Stimulated activated CD8-positive, alpha-beta memory T cell treated with anti-CD3 and anti-CD28 coated beads, Interleukin-4, amount 100 ng/mL, for 48 hours (primary cell): Measurements from ENCODE around the gene GABBR2.
"Not testable (repeated sequence)": the region's sequence is repeated elsewhere in the genome, so short reads cannot be mapped to it uniquely, and the experiment has no call there.

ENCODE experiments used
- DNase-seq: peaks from one replicate; pipeline ENCODE4 v3.0.0-alpha.2; 2020

GABBR2 gene

GRCh38 chr9:98504298-98505282, 204.1 kb downstream of the GABBR2 start:
- DNase-seq: no peak

DNA sequence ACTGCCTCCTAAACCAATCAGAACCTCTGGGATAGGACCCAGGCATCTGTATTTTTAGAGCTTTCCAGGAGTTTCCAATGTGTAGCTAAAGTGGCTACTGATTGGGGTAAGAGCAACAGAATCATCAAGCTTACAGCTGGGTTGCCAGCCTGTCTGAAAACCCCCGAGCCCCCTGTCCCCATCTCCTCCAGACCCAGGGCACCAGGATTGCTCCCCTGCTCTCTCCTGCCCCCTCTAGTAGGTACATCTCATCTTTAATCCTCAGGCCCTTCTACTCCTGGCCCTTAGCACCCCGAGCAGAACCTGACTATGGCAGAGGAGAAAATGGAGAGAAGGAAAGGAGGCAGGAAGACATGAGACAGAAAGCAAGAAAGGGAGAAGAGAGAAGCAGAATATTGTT, 204.9 kb downstream of the GABBR2 start:
- no peak for DNase-seq

GRCh38 chr9:98502976-98503325, 205.8 kb downstream of the GABBR2 start:
- no peak for DNase-seq

GRCh38 chr9:98502311-98502975, 206.3 kb downstream of the GABBR2 start:
- DNase-seq: no peak

GRCh38 chr9:98501819-98502218, 206.9 kb downstream of the GABBR2 start:
- no peak for DNase-seq

DNA sequence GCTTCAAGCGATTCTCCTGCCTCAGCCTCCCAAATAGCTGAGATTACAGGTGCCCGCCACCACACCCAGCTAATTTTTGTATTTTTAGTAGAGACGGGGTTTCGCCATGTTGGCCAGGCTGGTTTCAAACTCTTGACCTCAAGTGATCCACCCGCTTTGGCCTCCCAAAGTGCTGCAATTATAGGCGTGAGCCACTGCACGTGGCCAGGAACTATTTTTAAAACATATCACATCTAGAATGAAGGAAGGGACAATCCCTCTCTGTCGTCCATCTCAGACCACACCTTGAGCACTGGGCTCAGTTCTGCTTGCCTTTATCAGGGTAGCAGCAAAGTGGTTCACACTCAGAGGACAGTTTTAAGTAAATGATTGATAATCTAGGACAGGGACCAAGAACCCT, 207.5 kb downstream of the GABBR2 start:
- DNase-seq: not testable (repeated sequence)

- no peak for DNase-seq
Observed at GRCh38 chr9:98500337-98500919, 208.3 kb downstream of the GABBR2 start.

DNA sequence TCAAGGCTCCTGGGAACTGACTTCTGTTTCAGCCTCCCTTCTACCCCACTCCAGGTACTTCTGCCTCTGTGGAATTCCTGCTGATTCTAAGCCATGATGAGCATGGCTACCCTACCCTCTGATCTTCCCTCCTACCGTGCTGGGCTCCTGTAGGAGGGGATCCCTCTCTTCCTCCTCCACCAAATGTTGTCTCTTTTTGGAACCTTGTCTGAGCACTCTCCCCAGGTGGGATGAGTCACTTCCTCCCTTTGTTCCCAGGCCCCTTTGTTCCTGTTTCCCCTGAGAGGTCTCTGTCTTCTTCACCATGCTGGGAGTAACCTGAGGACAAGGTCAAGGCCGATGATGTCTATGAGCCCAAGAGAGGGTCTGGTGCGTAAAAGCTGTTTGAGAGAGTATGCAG, 213.2 kb downstream of the GABBR2 start:
- no peak for DNase-seq

DNA sequence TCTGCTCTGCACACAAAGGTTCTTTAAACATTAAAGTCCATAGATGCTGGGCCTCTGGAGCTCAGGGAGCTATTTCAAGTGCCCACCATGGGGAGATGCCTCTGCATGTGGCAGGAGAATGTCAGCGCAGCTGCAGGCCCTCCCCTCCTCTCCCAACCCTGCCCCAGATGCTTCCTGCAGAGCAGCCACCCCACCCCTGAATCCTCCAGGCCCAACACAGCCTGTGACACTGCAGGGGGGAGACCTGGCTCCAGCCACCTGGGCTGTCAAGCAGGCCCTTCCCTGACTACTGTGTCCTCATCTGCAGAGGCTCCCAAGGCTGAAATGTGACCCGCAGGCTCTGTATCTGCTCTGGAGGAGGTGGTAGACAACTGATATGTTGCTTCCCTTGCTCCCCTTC, 213.9 kb downstream of the GABBR2 start:
- no peak for DNase-seq

DNA sequence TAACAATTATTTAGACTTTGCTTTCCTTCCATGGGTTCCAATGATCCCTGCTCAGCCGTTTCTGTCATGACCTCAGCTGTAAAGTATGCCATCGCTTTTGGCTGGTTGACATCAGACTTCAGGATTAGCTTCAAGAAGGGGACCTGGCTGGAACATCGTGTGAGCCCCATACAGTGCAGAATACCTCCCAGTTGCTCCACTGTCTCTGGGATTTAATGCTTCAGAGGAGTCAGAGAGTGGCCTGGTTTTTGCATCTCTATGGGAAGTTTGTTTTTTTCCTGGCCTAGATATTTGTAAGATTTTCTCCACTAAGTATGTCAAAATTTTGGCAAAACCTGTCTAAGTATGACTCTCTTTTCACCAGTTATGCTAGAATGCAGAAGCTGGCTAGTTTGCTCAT, 216.9 kb downstream of the GABBR2 start:
- DNase-seq: no peak

- no peak for DNase-seq
Observed at GRCh38 chr9:98491231-98491651, 217.5 kb downstream of the GABBR2 start.

DNA sequence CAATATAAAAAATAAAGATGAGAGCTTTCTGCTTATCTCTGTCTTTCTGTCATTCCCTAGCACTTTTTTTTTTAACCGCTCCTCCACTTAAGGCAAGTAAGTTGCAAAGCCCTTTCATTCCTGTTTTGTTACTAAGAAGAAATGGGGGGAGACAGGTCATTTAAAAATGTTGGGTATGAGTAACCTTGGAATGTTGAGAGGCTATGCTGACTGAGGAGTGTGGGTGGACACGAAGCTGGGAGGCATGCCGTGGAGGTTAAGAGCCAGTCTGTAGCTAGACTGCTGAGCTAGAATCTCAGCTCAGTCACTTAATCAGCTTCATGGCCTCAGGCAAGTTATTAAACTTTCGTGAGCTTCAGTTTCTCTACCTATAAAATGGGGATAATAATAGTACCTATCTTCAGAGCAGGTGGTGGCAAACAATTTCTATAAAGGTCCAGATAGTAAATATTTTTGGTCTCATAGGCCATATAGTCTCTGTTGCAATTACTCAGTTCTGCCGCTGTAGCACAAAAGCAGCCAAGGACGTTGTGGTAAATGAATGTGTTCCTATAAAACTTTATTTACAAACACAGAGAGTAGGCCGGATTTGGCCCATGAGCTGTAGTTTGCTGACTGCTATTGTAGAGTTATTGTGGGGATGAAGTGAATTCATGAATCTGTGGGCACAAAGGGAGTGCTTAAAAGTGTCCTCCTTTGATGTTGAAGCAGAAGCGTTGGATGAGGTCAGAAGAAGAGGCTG, 220.0 kb downstream of the GABBR2 start:
- DNase-seq: no peak

- no peak for DNase-seq
Observed at GRCh38 chr9:98485706-98486105, 223.0 kb downstream of the GABBR2 start.

- DNase-seq: no peak
Observed at GRCh38 chr9:98484162-98484561, 224.6 kb downstream of the GABBR2 start.

DNA sequence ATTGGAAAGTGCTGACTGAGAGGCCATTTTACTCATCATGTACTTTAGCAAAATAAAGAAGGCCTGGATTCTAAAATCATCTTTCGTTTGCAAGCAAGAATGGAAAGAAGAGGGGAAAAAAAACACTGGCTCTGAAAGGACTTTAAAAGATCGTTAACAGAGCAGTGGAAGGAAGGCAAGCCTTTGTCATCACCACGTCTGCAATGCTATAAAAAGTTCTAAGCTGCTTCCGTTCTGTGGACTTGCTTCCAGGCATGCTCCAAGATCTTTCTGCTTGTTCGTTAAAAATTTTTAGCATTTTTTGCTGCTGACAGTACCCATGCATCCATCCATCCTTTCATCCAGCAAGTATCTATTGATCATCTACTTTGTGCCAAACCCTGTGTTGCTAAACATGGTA, 226.5 kb downstream of the GABBR2 start:
- DNase-seq: no peak

GRCh38 chr9:98481676-98482075, 227.1 kb downstream of the GABBR2 start:
- DNase-seq: no peak

- no peak for DNase-seq
Observed at GRCh38 chr9:98479967-98480847, 228.5 kb downstream of the GABBR2 start.

- no peak for DNase-seq
Observed at GRCh38 chr9:98479449-98479848, 229.3 kb downstream of the GABBR2 start.

DNA sequence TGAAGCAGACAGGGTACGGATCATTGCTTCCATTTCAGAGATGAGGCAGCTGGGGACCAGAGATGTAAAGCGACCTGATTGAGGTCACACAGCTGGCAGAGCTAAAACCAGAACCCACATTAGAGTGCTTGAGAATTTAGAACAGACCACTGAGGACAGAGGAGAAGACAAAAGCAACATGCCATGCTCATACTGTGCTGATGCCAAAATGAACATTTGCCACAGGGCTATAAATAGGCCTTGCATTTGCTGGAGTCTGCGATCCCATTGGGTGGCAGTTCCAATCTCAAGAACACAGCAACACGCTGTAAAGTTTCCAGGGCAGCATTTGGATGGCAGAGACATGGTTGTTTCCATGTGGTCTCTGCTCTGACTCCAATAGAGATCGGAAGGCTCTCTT, 230.9 kb downstream of the GABBR2 start:
- no peak for DNase-seq

- no peak for DNase-seq
Observed at GRCh38 chr9:98472216-98472615, 236.5 kb downstream of the GABBR2 start.

DNA sequence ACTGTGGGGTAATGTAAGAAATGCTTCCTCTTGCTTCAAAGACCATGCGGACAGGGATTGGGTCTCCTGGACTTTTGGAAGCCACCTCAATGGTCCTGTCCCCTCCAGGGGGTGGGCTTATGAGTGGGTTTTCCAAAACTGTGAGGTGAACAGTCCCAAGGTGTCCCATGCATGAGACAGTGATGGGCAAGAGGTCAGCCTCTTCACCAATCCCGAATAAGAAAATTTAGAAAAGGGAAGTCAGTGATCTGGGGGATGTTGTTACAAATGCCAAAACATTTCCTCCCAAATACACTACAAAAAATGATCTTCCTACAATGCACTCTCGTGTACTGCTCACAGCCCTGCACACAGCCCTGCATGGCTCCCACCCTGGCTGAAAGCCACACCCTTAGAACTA, 237.6 kb downstream of the GABBR2 start:
- DNase-seq: no peak

GRCh38 chr9:98468567-98469239, 240.0 kb downstream of the GABBR2 start:
- no peak for DNase-seq
